GM21515 (cell line): ENCODE measurements around the gene NFATC1.

Experiments
- ATAC-seq: cut with Tn5 transposase; IDR thresholded peaks from one replicate; pipeline ENCODE4 v1.9.1; 2021; ENCODE audit not compliant: unreplicated experiment

Gene NFATC1

DNA sequence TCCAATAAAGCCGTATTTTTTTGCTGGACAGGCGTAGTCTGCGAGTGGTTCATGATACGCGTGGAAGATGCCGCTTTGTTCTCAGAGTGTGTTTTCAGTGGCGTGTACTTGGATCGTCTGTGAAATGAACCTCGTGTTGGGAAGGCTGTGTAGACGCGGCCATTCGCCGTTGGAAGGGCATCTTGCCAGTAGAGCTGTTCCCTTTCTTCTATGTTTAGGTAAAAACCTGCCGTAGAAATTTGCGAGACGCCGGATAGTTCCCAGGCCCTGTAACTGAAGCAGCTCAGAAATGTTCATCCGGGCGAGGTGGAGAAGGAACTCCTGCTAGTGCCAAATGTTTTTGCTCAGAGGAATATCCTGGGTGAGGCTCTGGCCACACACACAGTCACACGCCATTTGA is 133.6 kb downstream of the NFATC1 start:
- no peak for ATAC-seq

DNA sequence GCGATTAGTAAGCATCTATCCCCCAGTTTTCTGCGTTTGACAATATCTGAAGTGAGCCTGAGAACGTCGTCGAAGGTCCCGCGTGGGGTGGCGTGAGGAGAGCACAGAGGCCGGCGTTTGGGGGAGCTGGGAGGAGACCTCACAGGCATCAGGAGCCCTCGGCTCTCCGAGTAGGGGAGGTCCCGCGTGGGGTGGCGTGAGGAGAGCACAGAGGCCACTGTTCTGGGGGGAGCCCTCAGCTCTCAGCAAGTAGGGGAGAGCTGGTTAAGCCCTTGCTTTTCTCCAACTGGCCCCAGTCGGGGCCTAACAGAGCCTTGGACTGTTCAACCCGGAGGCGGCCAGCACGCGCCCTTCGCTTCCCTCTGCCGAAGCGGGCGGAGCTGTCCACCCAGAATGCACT is 134.3 kb downstream of the NFATC1 start:
- ATAC-seq = no peak

DNA sequence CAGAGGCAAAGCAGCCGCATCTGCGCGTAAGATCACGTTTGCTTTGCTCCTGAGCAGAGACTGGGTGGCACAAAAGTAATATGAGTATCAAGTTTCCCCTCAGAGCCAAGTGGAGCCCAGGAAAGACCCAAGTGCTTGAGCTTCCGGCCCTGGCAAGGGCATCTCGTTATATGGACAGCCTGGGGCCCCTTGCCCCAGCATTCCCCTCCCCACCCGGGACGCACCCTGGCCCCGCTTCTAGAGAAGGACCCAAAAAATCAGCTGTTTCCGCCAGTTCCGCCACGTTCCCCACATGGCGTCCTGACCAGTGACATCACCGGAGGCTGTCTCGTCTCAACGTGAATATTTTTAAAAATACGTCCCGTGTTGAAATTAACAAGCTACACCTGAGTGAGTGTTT is 135.1 kb downstream of the NFATC1 start:
- ATAC-seq = no peak

DNA sequence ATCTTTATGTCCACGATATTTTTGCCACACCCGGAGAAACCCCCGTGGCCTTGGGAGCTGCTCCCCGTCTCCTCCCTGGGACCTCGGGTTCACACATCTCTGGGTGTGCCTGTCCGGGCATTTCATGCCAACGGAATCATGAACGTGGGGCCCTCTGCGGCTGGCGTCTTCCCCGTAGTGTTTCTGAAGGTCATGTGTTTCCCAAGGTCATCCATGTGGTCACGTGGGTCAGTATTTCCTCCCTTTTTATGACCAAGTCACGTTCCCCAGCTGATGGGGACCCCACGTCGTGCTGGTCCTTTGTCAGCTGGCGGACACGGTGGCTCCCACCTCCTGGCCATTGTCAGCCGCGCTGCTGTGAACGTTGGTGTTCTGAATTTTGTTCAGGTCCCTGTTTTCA is 135.7 kb downstream of the NFATC1 start:
- ATAC-seq = no peak

DNA sequence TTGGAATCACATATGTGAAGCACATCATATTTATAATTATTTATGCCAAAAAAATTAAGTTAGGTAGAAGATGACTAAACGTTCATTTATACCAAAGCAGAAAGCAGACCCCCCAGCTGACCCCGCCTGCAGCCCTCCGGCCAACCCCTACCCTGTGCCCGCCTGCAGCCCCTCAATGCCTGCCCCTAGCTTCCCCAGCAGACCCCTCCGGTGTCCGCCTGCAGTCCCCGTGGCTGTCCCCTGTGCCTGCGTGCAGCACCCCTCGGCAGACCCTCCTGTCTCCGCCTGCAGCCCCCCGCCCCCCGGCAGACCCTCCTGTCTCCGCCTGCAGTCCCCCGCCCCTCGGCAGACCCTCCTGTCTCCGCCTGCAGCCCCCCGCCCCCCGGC is 136.2 kb downstream of the NFATC1 start:
- ATAC-seq = no peak

DNA sequence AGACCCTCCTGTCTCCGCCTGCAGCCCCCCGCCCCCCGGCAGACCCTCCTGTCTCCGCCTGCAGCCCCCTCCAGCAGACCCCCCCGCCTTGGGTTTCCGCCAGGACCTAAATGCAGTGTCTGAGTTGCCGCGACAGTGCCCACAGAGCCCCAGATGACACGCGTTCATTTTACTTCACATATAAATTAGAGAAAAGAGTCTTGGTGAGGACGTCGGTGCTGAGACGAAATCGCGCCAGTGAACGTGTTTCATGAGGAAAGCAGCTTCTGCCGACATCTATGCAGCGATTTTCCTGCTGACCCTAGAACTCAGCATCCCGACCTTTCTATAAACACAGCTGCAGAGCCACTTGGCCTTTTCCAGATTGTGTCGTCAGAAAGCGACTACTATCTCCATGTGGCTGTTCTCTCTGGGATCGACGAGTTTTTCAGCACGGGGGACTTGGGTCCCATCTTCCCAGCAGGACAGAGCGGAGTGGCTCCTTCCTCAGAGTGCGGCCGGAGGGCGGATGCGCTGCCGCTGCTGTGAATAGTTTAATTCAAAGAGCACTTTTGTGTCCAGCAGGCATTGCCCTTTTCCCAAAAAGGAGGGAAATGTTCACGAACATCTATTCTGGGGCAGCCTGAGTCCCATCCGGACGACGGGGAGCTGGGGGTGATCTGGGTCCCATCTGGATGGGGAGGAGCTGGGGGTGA is 136.7 kb downstream of the NFATC1 start:
- ATAC-seq = no peak

DNA sequence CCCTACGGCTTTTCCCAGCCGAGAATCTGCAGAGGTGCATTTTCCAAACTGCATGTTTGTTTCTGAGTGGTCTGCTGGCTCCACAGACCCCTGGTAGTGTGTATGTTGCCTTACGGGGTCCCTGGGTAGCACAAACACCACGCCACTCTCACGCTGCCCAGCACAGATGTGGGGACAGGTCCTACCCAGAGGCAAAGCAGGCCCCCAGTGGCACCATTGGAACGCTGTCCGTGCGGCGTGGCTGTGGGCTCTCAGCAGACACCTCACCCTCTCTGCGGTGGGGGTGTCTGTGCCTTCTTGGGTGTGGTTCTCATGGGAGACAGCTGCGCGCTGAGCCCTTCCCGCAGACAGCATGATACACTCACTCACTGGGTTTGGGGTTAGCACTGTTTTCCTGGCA is 137.4 kb downstream of the NFATC1 start:
- no peak for ATAC-seq

DNA sequence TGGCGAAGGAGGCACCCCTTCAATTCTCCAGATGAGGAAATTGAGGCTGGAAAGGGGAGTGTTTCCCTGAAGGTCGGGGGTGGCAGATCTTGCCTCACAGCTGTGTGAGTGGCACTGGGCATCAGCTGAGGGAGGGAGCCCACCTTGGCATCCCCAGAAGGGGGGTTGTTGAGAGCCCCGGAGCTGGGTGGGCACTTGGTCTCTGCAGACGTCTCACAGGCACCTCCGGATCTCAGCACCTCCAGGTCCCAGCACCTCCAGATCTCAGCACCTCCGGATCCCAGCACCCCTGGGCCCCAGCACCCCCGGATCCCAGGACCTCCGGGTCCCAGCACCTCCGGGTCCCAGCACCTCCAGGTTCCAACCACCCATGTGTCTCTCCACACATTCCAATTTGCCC is 137.9 kb downstream of the NFATC1 start:
- no peak for ATAC-seq

DNA sequence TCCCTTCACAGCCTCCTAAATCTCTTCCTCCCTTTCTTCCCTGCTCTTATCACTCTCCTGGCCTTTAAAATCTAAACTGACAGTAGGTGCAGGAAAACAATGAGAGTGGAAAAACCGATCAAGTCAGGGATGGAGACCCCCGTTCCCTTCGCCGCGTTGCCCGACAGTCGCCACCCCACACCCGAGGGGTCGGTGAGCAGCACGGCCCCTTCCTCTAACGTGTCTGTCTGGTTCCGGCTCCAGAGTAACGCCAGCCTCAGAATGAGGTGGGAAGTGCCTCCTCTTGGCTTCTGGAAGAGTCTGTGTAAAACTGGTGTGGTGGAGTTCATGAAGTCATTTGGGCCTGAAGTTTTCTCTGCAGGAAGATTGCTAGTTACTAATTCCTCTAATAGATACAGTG is 138.6 kb downstream of the NFATC1 start:
- ATAC-seq = no peak

DNA sequence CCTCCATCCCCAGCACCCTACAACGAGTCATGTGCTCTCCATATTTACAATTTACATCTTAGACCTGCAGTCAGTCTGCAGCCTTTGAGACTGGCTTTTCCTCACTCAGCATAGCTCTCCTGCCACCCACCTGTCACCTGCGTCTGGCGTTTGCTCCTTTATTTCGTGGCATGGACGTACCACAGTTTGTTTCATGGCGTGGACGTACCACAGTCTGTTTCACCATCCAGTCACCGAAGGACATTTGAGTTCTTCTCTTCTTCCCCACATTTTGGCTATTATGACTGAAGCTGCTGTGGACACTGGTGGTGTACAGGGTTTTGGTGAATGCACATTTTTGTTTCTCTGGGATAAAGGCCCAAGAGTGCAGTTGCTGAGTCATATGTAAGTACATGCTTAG is 142.0 kb downstream of the NFATC1 start:
- ATAC-seq = no peak

DNA sequence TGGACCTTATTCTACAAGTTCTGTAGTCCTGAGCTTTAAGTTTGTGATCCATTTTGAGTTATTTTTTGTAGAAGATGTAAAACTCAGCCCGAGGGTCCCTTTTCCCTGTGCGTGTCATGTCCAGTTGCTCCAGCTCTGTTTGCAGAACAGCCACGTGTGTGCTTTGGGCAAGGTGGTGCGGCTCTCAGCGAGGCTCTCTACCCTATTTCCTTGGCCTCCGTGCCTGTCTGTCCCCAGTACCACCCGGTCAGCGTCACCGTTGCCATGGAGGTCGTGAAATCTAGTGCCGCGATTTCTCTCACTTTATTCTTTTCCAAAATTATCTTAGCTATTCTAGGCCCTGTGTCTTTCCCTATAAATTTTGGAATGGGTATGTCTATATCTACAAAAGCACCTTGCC is 142.9 kb downstream of the NFATC1 start:
- no peak for ATAC-seq

DNA sequence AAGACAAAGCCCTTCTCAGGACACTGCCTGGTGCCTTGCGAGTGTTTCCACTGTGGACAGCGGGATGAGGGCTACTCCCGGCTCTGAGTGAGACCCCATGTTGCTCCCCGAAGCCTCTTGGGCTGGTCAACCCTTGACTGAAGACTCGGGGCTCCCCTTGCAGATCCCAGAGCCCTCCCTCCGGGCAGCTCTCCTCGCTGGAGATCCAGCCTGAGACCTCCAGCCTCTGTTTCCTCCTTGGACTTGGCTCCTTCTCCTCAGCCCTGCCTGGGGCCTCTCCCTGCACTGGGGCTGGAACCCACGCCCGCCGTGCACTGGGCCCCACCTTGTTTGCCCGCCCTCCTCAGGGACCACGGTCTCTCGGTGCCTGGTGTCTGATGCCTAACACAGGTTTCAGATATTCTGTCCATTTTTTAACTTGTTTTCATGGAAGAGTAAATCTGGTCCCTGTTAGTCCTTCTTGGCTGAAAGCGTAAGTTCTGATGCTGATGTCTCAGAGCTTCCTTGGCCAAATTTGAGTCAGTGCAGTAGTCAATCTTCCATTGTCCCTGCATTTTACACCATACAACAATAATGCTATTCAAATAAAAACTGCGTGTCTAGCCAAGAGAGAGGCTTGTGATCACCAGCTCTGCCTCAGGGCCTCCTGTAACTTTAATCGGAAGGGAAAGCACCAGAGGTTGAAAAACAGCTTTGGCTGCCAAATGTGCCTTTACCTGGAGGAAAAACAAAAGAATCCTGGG is 144.6 kb downstream of the NFATC1 start:
- no peak for ATAC-seq

DNA sequence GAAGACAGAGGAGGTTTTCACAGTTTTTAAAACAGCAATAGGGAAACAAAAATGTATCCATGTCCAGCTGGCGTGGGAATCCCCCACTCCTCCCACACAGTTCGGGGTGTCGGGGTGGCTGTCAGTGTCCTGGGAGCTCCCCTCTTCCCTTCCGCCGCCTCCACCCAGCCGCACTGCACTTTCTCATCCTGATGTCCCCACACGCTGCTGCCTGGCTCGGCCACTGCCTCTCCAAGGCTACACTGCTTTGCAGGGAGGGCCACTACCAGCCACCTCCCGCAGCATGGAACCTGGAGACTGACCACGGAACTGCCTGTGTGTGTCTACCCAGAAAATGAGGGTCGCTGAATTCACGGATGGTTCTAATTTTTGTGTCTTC is 145.2 kb downstream of the NFATC1 start:
- no peak for ATAC-seq

DNA sequence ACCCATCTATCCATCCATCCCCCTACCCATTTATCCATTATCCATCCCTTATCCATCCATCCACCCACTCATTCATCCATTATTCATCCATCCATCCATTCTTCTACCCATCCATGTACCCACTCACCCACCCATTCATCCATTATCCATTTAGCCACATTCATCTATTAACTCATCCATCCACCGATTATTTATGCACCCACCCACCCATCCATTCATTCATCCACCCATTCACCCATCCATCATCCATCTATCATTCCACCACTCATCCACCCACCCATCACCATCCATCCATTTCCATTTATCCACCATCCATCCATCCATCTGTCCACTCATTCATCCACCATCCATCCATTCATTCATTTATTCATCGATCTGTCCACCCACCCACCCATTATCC is 146.5 kb downstream of the NFATC1 start:
- no peak for ATAC-seq

DNA sequence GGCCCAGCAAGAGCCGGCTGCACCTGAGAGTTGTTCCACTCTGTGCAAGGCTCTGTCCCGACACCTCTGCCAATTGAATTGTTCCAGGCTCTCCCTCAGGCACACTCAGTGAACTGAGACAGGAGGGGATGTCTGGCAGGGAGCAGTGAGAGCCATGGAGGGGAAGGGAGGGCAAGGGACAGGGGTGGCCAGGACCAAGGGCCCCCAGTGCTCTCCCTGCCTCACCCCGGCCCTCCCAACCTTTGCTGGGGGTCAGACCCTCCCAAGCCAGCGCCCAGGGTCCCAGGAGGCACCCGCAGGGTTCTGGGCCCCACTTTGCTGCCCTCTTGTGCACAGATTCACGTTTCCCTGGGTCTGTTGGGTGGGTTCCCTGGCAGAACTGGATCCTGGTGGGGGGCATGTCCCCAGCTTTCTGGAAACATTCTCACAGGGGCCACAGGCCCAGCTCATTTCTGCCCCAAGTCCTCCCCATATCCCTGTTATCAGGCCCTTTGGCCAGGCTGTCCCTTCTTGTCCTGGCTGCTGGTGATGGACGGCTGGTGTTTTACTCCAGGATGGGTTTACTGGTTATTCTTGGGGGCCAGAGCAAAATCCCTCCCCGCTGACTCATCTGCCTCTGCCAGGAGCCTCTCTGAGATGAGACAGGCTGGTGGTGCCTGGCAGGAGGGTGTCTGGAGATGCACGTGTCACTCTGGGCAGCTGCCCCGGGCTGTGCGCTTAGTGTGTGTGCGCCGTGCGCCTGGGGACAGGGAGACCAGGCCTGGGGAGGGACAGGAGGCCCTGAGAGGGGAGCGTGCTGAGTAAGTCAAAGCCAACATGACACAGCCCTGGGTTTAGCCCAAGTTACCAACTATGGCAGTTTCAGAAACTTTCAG is 147.4 kb downstream of the NFATC1 start:
- no peak for ATAC-seq

DNA sequence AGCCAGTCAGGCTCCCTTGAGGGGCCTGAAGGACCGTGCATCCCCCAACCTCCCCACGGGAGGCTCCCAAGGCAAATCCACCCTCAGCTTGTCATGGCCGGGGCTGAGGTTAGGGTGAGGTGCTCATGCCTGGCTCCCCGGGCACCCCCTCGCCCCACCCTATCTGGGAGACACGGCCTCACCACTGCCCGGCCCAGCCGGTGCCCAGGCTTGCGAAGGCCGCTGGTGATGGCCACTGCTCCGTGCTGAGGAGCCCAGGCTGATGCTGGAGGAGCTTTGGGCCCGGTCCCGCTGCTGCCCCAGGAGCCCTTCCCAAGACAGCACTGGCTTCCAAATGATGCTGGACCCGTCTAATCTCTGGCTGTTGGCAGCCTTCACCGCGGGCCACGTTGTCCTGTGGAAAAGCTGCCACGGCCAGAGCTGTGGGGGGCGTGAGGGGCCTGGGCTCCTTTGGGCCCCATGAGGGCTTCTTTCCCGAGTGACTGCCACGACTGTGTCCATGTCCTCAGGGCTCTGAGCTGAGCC is 148.2 kb downstream of the NFATC1 start:
- no peak for ATAC-seq

DNA sequence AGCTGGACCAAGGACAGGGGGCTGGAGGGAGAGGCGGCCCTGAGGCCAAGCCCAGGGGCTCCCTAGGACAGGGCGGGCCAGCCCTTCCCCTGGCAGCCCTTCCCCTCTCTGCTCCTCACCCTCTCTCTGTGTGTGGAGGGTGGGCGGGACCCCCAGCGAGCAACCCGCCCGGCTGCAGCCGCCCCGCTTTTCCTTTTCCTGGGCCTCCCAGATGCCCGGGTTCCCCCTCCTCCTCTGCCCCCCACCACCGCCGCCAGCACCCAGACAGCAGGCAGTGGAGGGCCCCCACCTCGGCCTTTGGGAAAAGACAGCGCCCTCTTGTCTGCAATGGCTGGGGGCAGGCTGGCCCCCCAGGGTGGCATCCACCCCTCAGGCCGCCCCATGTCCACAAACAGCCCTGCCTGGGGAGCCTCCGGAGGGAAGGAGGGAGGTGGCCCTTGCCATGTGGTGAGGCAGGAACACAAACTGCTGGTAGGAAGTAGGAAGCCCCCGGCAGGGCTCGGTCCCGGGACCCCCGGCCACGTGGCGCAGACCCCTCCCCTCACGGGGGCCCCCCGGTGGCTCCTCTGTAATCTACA is 148.7 kb downstream of the NFATC1 start:
- no peak for ATAC-seq

DNA sequence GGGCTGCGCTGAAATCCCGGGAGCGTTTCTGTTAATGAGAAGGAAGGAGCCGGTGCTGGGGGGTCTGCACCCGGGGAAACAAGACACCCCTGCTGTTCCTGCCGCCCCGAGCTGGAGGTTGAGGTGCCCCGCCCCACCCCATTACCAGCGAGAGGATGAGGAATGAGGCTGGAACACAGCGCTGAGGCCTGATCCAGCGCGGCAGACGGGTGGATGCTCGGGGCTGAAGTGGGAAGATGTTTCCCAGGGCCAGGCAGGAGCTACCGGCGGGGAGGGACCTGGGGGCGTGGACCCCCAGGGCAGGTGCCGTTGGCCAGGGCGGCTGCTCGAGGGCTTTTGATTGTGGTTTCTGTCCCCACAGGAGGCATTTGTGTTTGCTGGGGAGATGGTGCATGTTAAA is 149.5 kb downstream of the NFATC1 start:
- ATAC-seq = no peak

DNA sequence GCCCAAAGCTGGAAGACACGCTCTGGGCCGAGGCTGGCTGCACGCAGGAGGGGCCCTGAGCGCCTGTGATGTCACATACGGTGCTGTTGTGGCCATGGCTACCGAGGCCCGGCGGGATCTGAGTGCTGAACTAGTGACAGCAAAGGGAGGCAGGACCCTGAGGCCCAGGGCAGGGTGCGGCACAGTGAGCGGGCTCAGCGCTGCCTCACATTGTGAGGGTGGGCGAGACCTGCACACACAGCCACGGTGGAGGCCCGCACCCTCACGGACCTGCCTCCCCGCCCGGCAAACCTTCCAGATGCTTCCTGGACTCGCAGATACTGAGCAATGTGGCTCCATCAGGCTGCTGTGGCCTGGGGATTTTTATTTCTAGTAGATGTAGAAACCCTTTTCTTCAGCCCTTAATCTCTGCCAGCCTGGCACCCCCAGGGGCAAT is 150.0 kb downstream of the NFATC1 start:
- no peak for ATAC-seq

DNA sequence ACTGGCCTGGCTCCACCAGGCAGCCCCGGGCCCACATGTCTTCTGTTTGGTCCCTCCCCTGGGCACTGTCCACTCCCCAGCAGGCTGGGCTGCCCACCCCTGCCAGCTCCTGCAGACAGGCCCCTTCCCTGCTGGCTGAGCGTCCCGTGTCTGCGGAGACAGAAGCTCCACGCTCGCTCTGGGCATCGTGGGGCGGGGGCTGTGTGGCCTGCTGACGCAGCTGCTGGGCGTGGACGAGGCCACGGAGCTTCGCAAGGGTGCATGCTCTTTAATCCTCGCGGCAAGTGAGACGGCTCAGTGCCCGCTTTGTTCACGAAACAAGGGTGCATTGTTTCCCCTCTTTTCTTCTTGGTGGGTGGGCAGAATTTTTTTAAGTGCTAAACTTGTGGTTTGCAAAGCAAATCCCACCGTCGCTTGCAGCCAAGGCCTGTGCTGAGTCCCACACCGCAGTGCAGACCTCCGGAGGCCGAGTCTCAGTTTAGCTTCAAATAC is 151.1 kb downstream of the NFATC1 start:
- ATAC-seq = no peak

DNA sequence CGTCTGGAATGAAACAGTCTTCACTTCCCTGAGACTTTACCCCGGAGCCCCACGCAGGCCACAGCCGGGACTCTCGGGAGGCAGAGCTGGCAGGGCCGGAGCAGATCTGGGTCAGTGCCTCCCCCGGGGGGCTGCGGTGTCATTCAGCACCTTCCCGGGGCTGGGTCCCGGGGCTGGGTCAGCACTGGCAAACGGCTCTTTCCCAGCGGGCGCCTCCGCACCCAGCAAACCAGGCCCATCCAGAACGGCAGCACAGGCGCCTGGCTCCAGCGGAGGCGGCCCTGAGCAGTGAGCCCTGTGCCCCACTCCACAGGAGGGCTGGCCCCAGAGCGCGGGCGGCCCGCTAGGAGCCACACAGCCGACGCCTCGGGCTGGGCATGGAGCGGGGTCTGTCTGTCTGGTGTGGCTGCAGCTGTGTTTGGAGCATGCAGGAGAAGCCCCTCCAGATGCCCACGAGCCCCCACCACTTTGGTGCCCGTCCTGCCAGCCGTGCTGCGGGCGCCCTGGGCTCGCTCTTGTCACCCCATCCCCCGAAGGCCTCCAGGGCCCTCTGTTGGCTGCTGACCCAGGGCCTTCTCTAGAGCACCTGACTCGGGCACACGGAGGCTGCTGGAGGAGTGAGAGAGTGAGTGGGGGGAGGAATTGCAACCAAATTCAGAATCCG is 151.8 kb downstream of the NFATC1 start:
- ATAC-seq = no peak
